ENCODE data around the gene MARK3.

Gene MARK3

GRCh38 chr14:103529383-103530365 is 144.5 kb downstream of the MARK3 start:
- DNase-seq, result no peak

DNA sequence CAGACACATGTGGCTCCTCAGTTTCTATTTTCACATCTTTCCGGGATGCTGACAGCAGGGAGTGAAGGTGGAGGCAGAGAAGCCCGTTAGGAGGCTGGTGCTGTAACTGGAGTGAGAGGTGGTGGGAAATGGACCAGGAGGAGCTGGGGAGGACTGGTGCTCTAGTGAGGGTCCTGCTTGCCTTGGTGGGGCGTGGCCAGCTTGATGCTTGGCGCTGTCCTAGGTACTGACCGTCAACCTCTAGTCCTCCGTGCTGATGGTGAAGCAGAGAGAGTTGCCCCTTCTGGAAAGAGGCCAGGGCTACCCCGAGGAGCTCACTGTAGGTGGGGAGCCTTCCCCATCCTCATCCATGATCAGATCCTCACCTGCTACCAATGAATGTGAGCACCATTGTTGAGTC is 145.2 kb downstream of the MARK3 start:
- no peak for DNase-seq

DNA sequence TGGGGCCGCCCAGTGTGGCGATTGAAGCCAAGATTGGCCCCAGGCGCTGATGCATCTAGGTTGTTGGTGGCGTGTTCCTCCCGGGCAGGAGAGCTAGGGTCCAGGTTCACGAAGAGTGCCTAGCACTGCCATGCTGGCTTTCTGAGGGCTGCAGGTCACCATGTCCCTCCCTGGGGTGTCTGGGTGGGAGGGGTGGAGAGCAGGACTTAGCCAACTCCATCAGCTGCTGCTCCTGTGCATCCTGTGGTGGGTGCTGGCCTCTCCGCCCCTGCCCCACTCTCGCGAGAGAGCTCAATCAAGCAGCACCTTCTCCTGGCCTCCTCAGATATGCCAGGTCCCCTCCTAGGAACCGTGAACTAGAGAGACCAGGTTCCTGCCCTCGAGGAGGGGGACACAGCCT is 145.6 kb downstream of the MARK3 start:
- DNase-seq, result no peak

DNA sequence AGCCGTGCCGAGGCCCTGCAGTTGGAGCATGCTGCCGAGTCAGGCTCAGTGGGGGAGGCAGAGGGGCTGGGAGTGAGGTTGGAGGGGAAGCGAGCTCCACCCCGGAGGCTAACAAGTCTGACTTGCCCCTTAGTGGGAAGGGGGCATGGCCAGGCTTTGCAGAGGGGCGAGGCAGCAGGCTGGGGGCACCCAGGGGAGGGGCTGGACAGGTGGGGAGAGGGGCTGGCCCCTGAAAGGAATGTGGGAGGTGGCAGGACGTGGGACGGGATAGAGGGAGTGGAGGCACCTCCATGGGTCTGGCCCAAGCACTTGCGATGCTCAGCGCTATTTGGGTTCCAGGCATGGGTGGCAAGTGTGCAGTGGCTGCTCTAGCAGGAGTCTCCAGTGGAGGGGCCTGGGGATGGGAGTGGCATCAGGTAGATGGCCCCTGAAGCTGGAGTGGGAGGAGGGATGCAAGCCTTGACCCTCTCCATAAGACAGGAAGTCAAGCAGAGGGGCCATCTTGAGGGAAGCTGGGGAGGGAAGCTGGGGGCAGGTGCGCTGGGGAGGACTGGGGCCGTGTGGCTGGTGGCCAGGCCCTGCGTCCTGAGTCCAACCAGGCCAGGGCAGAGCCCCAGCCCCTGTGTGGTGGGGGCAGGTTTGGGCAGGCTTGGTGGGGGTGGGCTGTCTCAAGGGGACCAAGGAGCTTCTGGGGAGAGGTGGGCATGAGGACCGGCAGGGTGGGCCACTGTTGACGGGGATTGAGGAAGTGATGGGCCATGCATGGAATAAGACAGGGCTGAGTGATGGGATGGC is 146.4 kb downstream of the MARK3 start:
- DNase-seq, result no peak

DNA sequence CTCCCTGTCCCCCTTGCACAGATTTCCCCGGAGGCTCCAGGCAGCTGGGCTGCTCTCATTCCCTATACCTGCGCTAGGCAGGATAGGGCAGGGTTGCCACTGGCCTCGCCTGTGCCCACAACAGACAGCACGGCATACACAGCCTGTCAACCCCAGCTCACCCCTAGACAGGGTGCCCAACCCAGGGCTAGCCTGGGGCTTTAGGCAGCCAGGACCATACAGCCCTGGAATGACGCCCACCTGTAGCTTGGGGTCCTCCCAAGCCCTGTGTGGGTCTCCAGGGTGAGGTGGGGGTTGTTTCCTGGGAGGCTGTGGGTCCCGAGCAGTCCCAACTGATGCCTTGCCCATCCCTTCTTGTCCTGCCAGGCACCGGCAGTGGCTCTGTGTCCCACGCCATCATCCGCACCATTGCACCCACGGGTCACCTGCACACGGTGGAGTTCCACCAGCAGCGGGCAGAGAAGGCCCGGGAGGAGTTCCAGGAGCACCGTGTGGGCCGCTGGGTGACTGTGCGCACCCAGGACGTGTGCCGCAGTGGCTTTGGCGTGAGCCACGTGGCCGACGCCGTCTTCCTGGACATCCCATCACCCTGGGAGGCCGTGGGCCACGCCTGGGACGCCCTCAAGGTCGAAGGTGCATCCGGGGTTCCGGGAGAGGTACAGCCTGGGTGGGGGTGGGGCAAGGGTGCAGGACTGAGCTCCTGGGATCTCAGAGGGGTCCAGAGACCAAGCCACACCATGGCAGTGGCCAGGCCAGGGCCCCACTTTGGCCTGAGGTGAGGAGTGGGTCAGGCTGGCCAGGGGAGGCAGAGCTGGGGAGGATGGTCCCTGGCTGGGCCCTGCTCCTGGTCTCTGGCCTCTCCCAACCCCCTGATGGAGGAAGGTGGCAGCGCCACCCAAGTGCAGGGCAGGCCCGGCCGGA is 147.3 kb downstream of the MARK3 start:
- no peak for DNase-seq

DNA sequence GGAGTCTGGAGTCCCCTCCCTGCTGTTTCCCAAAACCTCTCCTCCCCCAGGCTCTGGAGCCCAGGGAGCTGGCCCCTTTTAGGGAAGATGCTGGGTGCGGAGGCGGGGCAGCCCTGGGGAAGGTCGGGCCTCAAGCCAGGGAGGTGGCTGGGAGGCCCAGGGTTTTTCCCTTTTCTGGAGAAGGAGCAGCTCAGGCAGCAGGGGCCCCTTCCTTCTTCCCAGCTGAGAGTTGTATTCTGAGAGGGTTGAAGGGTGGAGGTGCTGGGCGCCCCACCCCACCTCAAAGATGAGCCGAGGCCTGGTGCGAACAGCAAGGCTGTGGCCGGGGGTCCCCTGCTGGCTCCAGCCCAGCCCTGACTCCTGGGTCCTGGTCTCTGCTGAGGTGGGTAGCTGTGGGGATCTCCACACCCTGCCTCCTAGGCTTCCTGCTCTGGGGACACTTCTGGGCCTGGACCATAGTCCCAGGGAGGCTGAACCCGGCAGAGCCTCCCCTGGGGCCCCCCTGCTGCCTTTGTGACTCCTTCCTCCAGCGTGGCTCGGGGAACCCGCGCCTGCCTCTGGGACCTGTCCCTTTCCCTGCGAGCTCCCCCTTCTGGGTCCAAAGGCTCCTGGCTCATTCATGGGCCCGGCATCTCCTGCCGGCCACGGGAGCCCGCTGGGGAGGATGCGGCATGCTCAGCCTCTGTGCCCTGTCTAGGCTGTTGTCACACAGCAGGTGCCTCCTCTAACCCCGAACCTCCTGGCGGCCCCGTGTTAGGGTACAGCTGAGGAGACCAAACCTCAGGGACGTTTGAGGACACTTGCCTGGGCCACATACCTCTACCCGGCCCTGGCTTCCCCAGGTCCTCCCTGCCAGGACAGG is 148.2 kb downstream of the MARK3 start:
- DNase-seq, result no peak

- DNase-seq, result no peak
Measured at GRCh38 chr14:103533999-103534575, 148.9 kb downstream of the MARK3 start.

- no peak for DNase-seq
Measured at GRCh38 chr14:103534576-103535061, 149.4 kb downstream of the MARK3 start.

GRCh38 chr14:103535081-103535890 is 150.1 kb downstream of the MARK3 start:
- DNase-seq, result no peak

DNA sequence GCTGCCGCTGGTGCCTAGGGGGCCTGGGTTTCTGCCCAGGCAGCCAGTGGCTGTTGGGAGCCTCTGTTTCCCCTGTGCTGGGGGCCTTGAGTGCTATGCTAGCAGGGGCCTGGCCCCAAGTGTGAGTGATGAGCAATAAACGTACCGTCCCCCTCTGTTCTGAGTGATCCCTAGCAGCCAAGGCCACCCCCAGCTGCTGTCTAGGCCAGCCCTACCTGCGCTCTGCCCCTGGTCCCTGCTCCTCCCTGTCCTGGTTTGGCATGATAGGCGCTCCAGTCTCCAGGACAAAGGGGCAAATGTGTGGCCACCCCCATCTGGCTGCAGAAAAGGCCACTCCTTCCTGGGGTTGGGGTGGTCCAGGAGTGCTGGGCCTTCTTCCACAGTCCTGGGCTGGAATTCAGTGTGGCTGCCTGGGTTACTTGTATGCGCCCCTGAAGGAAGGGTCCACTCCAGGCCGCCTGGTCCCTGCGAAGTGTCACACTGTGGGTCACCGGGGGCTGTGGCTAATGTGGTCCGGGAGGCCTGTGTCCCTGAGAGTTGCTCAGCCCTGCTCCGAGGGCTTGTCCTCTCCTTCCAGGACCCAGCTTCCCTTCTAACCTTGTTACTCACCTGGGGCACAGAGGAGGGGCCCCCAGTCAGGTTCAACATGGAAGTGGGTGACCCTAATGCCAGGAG is 150.8 kb downstream of the MARK3 start:
- DNase-seq, result no peak

DNA sequence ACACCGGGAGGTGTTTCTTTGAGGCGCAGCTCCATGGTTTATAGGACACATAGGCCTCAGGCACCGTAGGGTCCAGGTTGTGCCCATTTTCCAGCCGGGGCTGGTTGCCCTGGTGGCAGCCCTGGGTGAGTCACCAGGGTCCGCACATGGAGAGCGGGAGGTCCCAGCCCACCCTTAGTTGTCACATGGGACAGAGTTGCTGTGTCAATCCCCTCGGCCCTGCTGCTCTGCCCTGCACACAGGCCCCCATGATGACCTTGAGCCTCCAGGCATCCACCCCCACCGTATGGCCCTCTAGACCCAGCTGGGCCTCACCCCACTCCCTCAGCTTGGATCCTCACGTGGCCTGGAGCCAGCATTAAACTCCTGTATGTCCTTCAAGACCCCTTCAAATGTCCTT is 151.5 kb downstream of the MARK3 start:
- DNase-seq, result no peak

DNA sequence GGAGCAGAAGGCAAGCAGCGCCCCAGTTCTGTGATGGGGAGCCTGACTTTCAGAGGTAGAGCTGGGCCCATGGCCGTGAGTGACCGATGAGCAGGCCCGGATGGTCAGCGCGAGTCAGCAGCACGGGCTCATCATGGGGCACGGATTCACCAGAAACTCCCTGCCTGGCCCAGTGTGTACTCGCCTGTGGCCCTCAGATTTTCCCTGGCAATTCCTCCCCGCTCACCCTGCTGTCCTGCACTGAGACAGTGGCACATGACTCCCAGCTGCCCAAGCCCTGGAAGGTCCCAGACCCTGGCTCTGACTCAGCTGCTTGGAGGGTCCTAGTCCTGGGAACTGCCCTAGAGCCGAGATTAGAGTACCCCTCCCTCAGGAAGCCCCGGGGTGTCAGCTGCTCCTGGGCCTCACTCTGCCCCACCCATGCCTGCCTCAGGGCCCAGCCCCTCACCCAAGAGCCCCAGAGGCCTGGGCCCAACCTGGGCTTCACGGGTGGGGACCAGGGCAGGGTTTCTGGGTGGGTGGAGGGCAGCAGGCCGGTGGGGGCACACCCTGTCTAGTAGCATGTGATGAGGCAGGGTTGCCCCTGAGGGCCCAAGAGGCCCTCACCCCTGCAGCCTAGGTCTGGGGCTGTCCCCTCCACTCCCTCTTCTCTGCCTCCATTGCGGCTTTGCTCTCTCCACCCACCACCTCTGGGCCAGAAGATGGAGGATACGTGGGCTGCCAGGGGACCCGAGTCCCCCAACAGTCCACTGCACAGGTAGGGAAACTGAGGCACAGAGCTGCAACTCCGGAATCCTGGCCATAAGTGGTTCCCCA is 152.2 kb downstream of the MARK3 start:
- no peak for DNase-seq

- DNase-seq, result no peak
Measured at GRCh38 chr14:103538291-103539055, 153.3 kb downstream of the MARK3 start.

GRCh38 chr14:103539056-103539825 is 154.0 kb downstream of the MARK3 start:
- DNase-seq, result no peak

DNA sequence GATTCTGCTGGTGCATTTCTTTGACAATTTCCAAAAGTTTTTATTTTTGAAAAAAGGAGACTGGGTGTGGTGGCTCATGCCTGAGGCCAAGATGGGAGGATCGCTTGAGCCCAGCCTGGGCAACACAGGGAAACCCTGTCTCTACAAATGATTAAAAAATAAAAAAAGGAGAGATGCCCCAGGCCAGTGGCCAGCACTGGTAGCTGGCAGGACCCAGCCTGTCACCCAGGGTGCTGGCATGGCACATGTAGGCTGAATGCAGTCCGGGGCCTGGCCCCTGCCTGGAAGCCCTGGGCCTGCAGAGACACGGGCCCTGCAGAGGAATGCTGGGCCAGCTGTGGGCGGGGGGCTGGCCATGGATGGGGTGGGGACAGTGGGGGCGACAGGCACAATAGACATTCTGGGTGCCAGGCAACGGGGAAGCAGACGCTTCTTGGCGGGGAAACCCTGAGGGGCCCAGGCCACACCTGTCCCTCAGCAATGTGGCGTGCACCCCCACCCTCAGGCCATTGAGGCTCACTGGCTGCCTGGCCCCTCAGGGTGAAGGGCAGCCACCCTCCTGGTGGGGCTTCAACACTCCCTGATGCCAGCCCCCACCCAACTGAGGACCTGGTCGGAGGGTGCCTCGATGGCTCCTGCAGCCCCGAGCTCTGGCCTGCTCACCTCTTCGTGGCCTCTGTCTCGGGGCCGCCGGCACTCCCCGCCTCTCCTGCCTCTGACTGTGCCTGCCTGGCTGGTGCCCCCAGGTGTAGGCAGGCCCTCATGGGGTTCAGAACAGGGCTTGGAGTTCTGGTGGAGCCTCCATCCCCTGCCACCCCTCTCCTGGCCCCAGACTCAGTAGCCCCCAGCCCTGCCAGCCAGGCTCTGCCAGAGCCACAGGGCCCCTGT is 155.8 kb downstream of the MARK3 start:
- DNase-seq, result no peak

Data from NCI-H1092 treated with DMSO at 0.1 percent for 48 hours (cell line).